ENCODE results near the gene C1S.

The C1S gene

DNA sequence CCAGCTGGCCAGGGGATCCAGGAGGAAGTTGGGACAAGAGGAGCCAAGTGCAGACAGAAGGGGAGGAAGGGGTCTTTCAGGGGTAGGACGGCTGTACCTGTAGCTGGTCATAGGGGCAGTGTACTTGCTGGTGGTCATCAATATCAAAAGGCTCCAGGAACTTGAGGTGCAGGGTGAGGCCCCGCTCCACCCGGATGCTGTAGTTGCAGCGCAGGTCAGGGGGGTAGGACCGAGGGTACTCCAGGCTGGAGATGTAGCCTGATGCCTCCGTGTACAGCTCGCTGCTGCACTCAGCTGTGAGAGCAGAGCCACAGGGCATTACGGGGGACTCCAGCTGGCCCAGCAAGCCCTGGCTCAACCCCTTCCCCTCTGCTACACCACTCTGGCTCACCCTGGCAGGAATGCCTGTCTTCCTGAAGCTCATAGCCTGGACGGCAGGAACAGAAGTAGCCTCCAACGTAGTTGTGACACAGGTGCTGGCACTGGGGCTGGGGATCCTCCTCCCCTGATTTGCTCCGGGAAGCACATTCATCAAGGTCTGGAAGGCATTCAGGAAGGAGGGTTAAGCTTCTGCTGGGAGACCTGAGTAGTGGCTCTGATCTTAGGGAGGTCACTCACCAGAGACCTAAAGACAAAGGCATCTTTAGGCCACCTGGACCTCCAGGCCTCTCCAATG, 28.8 kb downstream of the C1S start:
- DNase-seq, result no peak
- Mint-ChIP-seq H3K4me3 (no peak overlapping the region), H3K27ac (no peak overlapping the region), H3K9me3 (no peaks in the 10 kb centered on the region), H3K4me1 (peaks cover 27% of the 10 kb centered on the region), H3K27me3 (ENCODE audit: low read depth, poor library complexity) (peaks cover 18% of the 10 kb centered on the region), H3K36me3 (ENCODE audit: low read depth) (no peaks in the 10 kb centered on the region)
- TF ChIP-seq, protein P1, sequence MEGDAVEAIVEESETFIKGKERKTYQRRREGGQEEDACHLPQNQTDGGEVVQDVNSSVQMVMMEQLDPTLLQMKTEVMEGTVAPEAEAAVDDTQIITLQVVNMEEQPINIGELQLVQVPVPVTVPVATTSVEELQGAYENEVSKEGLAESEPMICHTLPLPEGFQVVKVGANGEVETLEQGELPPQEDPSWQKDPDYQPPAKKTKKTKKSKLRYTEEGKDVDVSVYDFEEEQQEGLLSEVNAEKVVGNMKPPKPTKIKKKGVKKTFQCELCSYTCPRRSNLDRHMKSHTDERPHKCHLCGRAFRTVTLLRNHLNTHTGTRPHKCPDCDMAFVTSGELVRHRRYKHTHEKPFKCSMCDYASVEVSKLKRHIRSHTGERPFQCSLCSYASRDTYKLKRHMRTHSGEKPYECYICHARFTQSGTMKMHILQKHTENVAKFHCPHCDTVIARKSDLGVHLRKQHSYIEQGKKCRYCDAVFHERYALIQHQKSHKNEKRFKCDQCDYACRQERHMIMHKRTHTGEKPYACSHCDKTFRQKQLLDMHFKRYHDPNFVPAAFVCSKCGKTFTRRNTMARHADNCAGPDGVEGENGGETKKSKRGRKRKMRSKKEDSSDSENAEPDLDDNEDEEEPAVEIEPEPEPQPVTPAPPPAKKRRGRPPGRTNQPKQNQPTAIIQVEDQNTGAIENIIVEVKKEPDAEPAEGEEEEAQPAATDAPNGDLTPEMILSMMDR (IDR thresholded peaks at IDR 0.05), result no peak

DNA sequence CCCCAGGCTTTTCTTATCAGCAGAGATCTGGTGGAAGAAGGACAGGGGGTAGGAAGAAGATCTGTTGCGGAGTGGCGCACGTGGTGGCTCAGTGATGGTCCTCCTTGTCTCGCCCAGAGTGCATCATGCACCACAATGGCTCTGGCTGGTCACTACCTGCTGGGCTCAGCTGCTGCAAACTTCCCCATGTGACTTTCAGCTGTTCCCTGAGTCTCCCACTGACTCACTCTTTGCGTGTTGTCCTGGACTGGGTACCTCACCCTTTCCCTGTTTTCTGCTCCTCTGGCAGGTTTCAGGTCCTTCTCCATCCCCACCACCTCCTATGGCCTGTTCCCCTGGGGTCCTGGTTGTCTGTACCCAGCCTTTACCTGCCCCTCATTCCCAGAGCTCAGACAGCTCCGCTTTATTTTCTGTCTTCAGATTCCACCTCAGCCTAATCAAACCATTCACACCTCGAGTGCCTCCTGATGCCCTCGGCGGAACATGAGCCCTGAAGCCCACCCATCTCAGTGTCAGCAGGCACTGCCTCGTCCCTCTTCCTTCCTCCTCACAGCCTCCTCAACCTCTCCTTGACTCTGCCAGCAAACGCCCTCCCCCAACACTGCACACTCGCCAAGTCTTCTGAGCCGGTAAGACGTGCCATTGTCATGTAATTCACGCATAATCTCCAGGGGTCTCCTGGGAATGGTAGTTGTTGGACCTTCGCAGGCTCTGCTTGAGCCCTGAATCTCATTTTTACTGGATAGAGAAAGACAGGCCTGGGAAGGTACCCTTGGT, 29.9 kb downstream of the C1S start:
- H3K4me3 Mint-ChIP-seq, result no peak overlapping the region
- H3K36me3 Mint-ChIP-seq (ENCODE audit: low read depth), result no peaks in the 10 kb centered on the region
- H3K27me3 Mint-ChIP-seq (ENCODE audit: low read depth, poor library complexity), result peaks cover 21% of the 10 kb centered on the region
- no peaks in the 10 kb centered on the region for H3K9me3 Mint-ChIP-seq
- TF ChIP-seq, protein P1 (IDR thresholded peaks at IDR 0.05), result no peak
- H3K27ac Mint-ChIP-seq, result no peak overlapping the region
- H3K4me1 Mint-ChIP-seq, result peaks cover 27% of the 10 kb centered on the region
- DNase-seq, result no peak

DNA sequence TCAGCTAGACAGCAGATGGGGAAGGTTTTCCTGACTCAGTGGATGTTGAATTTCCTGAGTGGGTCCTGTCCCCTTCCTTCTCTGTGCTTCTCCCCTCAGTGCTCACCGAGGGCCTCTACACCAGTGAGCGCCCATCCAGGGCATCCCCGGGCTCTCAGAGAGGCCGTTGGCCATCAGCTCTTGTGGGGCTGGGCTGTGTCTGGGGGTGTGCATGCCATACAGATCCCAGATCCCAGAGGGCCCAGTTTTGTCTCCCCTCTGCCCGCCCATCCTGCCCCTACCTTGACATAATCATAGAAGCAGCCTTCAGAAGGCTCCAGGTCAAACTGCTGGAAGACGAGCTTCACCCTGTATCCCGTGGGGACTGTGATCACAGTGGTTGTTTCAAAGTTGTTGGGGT, 30.7 kb downstream of the C1S start:
- Mint-ChIP-seq H3K27ac (no peak overlapping the region), H3K27me3 (ENCODE audit: low read depth, poor library complexity) (peaks cover 21% of the 10 kb centered on the region), H3K4me1 (peaks cover 27% of the 10 kb centered on the region), H3K36me3 (ENCODE audit: low read depth) (no peaks in the 10 kb centered on the region), H3K4me3 (no peak overlapping the region), H3K9me3 (no peaks in the 10 kb centered on the region)
- DNase-seq, result no peak
- TF ChIP-seq, protein P1 (IDR thresholded peaks at IDR 0.05), result no peak

- no peaks in the 10 kb centered on the region for H3K9me3 Mint-ChIP-seq
- H3K27ac Mint-ChIP-seq, result no peak overlapping the region
- H3K36me3 Mint-ChIP-seq (ENCODE audit: low read depth), result no peaks in the 10 kb centered on the region
- TF ChIP-seq, protein P1 (IDR thresholded peaks at IDR 0.05), result no peak
- peaks cover 21% of the 10 kb centered on the region for H3K27me3 Mint-ChIP-seq (ENCODE audit: low read depth, poor library complexity)
- no peak for DNase-seq
- peaks cover 33% of the 10 kb centered on the region for H3K4me1 Mint-ChIP-seq
- peak overlapping the region; percentile 75 for H3K4me3 Mint-ChIP-seq
Observed at GRCh38 chr12:7091660-7092228, 31.2 kb downstream of the C1S start.

DNA sequence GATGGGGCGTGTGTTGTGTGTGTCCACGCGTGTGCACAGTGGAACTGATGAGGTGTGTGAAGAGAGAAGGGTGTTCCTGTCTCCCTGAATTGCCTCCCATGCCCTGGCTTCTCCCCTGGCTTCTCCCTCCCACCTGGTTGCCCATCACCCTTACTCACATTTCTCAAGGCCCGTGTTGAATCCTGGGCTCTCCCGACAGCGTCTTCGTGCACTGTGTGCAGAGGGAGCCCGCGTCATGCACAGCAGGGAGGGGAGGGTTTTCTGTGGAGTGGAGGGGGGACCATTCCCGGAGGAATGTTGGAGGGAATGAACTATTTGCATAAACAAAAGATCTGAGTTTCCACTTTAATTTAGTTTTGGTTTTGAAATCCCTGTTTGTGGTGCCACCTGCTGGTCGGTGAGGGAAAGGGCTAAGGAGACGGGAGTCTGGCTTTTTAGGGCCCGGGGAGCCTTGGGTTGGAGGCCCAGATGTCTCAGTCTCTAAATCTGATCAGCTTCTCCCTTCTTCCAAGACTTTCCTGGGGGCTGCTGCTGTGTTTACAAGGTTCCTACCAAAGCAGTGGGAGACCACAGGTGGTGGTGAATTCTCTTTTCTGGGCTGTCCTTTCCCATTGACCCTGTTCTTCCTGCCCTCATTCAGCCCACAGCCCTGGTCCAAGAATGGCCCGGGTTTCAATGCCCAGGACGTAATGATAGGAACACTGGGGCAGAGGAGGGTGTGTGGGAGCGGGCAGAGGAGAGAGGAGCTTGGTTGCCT, 31.9 kb downstream of the C1S start, which contains the start of gene C1R:
TSS of gene C1R (minus strand) at position 217 of the 757 bp plus-strand sequence. CDS start at position 160, 57 bp downstream.
- Mint-ChIP-seq H3K36me3 (ENCODE audit: low read depth) (no peaks in the 10 kb centered on the region), H3K4me1 (peaks cover 39% of the 10 kb centered on the region), H3K4me3 (peak within 1 kb of the TSS; percentile 75), H3K9me3 (no peaks in the 10 kb centered on the region), H3K27ac (no peak within 1 kb of the TSS), H3K27me3 (ENCODE audit: low read depth, poor library complexity) (peaks cover 17% of the 10 kb centered on the region)
- peak; percentile 77 for DNase-seq
- TF ChIP-seq, protein P1 (IDR thresholded peaks at IDR 0.05), result peak; percentile 87
